ENCODE data around the gene GDPD1. TPM values are rescaled to one million over a fixed set of nuclear protein-coding genes. Genes with fewer than 3 reads are reported as not detected.
A peak's percentile ranks its signal among the peaks of the same experiment; 100 is the strongest.
"Not testable (repeated sequence)": the region's sequence is repeated elsewhere in the genome, so short reads cannot be mapped to it uniquely, and the experiment has no call there.

Gene GDPD1
- total and polyA plus RNA-seq, 4 donors = 0.51 to 3.8 (median 1.5) TPM; not detected in 1

DNA sequence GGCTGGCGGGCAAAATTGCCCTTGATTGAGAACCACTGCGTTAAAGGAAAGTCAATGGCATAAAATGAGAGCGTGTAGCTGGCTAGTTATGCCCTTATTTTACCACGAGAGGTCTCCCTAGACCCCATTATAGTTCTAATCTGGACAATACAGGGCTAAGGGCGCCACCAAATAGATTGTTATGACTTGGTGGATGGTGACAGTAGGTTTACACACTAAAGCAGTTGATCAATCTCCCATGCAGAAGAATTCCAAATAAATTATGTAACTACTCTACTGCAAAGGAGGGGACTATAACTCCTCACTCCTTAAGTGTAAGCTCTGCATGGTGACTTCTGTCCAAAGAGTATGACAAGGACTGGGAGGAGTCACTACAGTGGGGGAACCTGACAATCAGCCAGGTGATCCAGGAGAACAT is 90.7 kb downstream of the GDPD1 start:
- intact Hi-C loops (cut with DNase I) = loop anchor here in 1 of 2 donors (5.0 kb wide), 2 partner anchors 131 to 256 kb away; partner anchors contain the start of gene DHX40
- Histone ChIP-seq H3K27me3 (ENCODE audit: control insufficient read depth in 1 of 2, insufficient read depth in 2 of 2, low read length in 1 of 2) (no peaks in the 10 kb centered on the region), H3K9me3 (ENCODE audit: control insufficient read depth, low read length) (no peaks in the 10 kb centered on the region), H3K27ac (ENCODE audit: low read depth in 1 of 2, low read length in 2 of 2) (no peak overlapping the region), H3K4me1 (ENCODE audit: control insufficient read depth in 1 of 2, insufficient read depth in 2 of 2, low read length in 2 of 2) (peaks cover 0 to 2% of the 10 kb centered on the region in 2 donors), H3K4me3 (ENCODE audit: low read length in 2 of 2) (no peak overlapping the region), H3K36me3 (ENCODE audit: control insufficient read depth in 1 of 2, insufficient read depth in 2 of 2, low read length in 1 of 2) (no peaks in the 10 kb centered on the region)
- ATAC-seq (ENCODE audit: low FRiP score) (peak; percentile 89), DNase-seq (no peak)
- WGBS, 2 donors = 1 to 3% methylated on average over 5 of the region's 5 CpGs

- H3K36me3 ChIP-seq (ENCODE audit: control insufficient read depth in 1 of 2, insufficient read depth in 2 of 2, low read length in 1 of 2); H3K4me1 ChIP-seq (ENCODE audit: control insufficient read depth in 1 of 2, insufficient read depth in 2 of 2, low read length in 2 of 2); ATAC-seq (ENCODE audit: low FRiP score); DNase-seq; H3K27ac ChIP-seq (ENCODE audit: low read depth in 1 of 2, low read length in 2 of 2); H3K27me3 ChIP-seq (ENCODE audit: control insufficient read depth in 1 of 2, insufficient read depth in 2 of 2, low read length in 1 of 2); H3K9me3 ChIP-seq (ENCODE audit: control insufficient read depth, low read length); H3K4me3 ChIP-seq (ENCODE audit: low read length in 2 of 2): not testable (repeated sequence)
- intact Hi-C loops (cut with DNase I) = loop anchor here in 1 of 2 donors (5.0 kb wide), 2 partner anchors 131 to 256 kb away; partner anchors contain the start of gene DHX40
- WGBS, 2 donors = 71 to 75% methylated on average over 7 of the region's 7 CpGs
These were observed 91.2 kb downstream of the GDPD1 start for GRCh38 chr17:59311521-59311920.

DNA sequence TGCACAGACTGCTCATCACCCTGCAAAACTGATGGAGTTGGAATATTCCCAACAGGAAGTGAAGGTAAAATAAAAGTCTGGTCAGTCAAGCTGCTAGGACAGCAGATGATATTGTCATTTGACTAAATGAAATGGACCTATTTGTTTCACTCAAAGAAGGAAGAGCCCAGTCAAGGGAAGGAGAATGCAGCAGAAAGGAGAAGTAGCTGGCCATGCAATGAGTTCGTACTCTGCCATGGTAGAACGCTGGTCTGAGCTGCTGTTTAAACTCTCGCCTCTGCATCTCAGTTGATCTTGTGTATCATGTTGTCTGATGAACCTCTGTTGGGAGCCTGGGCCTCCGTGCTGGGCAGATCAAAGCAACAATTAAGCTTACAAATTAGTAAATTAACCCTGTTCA is 95.6 kb downstream of the GDPD1 start:
- ATAC-seq (ENCODE audit: low FRiP score) = no peak
- Histone ChIP-seq H3K27me3 (ENCODE audit: control insufficient read depth in 1 of 2, insufficient read depth in 2 of 2, low read length in 1 of 2) (no peaks in the 10 kb centered on the region), H3K27ac (ENCODE audit: low read depth in 1 of 2, low read length in 2 of 2) (no peak overlapping the region), H3K9me3 (ENCODE audit: control insufficient read depth, low read length) (no peaks in the 10 kb centered on the region), H3K4me3 (ENCODE audit: low read length in 2 of 2) (no peak overlapping the region), H3K36me3 (ENCODE audit: control insufficient read depth in 1 of 2, insufficient read depth in 2 of 2, low read length in 1 of 2) (no peaks in the 10 kb centered on the region), H3K4me1 (ENCODE audit: control insufficient read depth in 1 of 2, insufficient read depth in 2 of 2, low read length in 2 of 2) (peaks cover 0 to 2% of the 10 kb centered on the region in 2 donors)
- intact Hi-C loops (cut with DNase I) = no loop called here
- WGBS, 2 donors = 79 to 86% methylated on average over 4 of the region's 4 CpGs
- DNase-seq = no peak

Other genes with a start within 250 kb of the GDPD1 start
- 10 to 100 TPM; 17.3 to 23.8 TPM for gene TRIM37, start 113.6 kb upstream of the GDPD1 start, total RNA-seq
- gene TRIM37, start 113.6 kb upstream of the GDPD1 start, polyA plus RNA-seq = 10 to 100 TPM in 1 of 2 donors, 1 to 10 TPM in 1; 7.9 to 11.1 TPM
- gene SKA2, start 65.3 kb upstream of the GDPD1 start, total RNA-seq = 10 to 100 TPM; 20.5 to 25.8 TPM
- 100 to 1,000 TPM in 1 of 2 donors, 10 to 100 TPM in 1; 29.1 to 111 TPM for gene SKA2, start 65.3 kb upstream of the GDPD1 start, polyA plus RNA-seq
- 1 to 10 TPM in 1 of 2 donors, under 1 TPM in 1; 0.62 to 2.9 TPM for gene PRR11, start 64.8 kb upstream of the GDPD1 start, total RNA-seq
- gene PRR11, start 64.8 kb upstream of the GDPD1 start, polyA plus RNA-seq = 1 to 10 TPM in 1 of 2 donors, under 1 TPM in 1; 0.13 to 1.8 TPM
- gene SMG8, start 10.5 kb upstream of the GDPD1 start, total RNA-seq = 10 to 100 TPM in 1 of 2 donors, 1 to 10 TPM in 1; 7.5 to 11.3 TPM
- 1 to 10 TPM; 3.6 to 4.2 TPM for gene SMG8, start 10.5 kb upstream of the GDPD1 start, polyA plus RNA-seq
- gene YPEL2, start 111.1 kb downstream of the GDPD1 start, total RNA-seq = 10 to 100 TPM; 38.5 to 54.0 TPM
- 10 to 100 TPM; 16.8 to 23.0 TPM for gene YPEL2, start 111.1 kb downstream of the GDPD1 start, polyA plus RNA-seq